ENCODE results near the gene METTL5.
"Not testable (repeated sequence)": the region's sequence is repeated elsewhere in the genome, so short reads cannot be mapped to it uniquely, and the experiment has no call there.

- TF ChIP-seq CTCF (IDR thresholded peaks at IDR 0.05; ENCODE audit: insufficient read depth, low read length); POLR2AphosphoS5 (IDR thresholded peaks at IDR 0.05; ENCODE audit: low read depth); SPI1 (IDR thresholded peaks at IDR 0.05; ENCODE audit: borderline replicate concordance, low read depth); GABPA (IDR thresholded peaks at IDR 0.05; ENCODE audit: low read depth): not testable (repeated sequence)
- TF ChIP-seq, protein P1, sequence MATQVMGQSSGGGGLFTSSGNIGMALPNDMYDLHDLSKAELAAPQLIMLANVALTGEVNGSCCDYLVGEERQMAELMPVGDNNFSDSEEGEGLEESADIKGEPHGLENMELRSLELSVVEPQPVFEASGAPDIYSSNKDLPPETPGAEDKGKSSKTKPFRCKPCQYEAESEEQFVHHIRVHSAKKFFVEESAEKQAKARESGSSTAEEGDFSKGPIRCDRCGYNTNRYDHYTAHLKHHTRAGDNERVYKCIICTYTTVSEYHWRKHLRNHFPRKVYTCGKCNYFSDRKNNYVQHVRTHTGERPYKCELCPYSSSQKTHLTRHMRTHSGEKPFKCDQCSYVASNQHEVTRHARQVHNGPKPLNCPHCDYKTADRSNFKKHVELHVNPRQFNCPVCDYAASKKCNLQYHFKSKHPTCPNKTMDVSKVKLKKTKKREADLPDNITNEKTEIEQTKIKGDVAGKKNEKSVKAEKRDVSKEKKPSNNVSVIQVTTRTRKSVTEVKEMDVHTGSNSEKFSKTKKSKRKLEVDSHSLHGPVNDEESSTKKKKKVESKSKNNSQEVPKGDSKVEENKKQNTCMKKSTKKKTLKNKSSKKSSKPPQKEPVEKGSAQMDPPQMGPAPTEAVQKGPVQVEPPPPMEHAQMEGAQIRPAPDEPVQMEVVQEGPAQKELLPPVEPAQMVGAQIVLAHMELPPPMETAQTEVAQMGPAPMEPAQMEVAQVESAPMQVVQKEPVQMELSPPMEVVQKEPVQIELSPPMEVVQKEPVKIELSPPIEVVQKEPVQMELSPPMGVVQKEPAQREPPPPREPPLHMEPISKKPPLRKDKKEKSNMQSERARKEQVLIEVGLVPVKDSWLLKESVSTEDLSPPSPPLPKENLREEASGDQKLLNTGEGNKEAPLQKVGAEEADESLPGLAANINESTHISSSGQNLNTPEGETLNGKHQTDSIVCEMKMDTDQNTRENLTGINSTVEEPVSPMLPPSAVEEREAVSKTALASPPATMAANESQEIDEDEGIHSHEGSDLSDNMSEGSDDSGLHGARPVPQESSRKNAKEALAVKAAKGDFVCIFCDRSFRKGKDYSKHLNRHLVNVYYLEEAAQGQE (IDR thresholded peaks at IDR 0.05; ENCODE audit: insufficient replicate concordance, low read depth) = not testable (repeated sequence)
These were observed 7.7 kb downstream of the METTL5 start for GRCh38 chr2:169816961-169817360.

Measured in HL-60 (cell line).